Stimulated activated CD4-positive, alpha-beta T cell treated with anti-CD3 and anti-CD28 coated beads, Interleukin-1b, Interleukin-23, amount 100 ng/mL, for 24 hours (primary cell): Measurements from ENCODE around the gene ABCC3.
"Not testable (repeated sequence)": the region's sequence is repeated elsewhere in the genome, so short reads cannot be mapped to it uniquely, and the experiment has no call there.

Source experiments
- DNase-seq, 4 experiments: peaks; one replicate each; pipeline ENCODE4 v3.0.0-alpha.2; 2020; ENCODE audit warnings: low read depth in 4 of 4, low spot score in 1 of 4

The ABCC3 gene

DNA sequence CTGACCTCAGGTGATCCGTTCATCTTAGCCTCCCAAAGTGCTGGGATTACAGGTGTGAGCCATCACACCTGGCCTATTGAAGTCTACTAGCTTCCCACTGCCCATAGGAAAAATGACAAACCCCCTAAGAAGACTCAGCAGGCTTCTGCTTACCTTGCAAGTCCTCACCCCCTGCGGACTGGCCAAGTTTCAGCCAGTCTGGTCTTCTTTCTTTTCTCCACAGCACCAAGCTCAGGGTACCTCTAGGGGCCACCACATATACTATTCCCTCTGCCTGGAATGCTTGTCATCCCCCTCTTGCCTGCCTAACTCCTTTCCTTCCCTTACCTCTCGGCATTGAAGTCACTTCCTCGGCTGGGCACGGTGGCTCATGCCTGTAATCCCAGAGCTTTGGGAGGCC is 31.2 kb downstream of the ABCC3 start:
- no peak for DNase-seq

DNA sequence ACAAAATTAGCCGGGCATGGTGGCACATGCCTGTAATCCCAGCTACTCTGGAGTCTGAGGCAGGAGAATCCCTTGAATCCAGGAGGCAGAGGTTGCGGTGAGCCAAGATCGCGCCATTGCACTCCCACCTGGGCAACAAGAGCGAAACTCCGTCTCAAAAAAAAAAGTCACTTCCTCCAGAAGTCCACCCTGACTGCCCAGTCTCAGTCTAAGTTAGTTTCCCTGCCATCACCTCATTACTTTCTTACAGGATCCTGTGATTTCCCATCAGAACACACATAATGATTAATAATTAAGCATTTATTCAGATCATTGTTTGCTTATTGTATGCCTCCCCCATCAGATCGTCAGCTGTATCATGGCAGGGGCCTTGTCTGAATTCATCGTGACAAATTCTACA is 31.6 kb downstream of the ABCC3 start:
- DNase-seq: no peak

DNA sequence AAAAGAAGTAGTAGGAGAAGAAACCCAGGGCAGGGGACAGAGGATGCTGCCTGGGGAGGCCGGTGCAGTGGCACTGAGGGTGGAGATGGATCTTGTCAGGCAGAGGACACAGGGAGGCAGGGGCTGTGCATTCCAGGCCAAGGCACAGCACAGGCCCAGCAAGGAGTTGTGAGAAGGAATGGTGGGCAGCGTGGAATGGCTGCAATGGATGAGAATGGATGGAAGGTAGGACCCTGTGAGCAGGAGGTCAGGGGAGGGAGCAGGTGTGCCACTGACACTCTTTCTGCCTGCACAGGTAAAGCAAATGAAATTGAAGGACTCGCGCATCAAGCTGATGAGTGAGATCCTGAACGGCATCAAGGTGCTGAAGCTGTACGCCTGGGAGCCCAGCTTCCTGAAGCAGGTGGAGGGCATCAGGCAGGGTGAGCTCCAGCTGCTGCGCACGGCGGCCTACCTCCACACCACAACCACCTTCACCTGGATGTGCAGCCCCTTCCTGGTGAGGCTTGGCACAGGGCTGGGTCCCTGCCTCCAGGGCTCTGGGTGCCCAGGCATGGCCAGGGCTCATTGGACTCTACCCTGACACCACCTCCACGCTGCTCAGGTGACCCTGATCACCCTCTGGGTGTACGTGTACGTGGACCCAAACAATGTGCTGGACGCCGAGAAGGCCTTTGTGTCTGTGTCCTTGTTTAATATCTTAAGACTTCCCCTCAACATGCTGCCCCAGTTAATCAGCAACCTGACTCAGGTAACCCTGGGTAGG is 32.8 kb downstream of the ABCC3 start:
- DNase-seq: no peak

DNA sequence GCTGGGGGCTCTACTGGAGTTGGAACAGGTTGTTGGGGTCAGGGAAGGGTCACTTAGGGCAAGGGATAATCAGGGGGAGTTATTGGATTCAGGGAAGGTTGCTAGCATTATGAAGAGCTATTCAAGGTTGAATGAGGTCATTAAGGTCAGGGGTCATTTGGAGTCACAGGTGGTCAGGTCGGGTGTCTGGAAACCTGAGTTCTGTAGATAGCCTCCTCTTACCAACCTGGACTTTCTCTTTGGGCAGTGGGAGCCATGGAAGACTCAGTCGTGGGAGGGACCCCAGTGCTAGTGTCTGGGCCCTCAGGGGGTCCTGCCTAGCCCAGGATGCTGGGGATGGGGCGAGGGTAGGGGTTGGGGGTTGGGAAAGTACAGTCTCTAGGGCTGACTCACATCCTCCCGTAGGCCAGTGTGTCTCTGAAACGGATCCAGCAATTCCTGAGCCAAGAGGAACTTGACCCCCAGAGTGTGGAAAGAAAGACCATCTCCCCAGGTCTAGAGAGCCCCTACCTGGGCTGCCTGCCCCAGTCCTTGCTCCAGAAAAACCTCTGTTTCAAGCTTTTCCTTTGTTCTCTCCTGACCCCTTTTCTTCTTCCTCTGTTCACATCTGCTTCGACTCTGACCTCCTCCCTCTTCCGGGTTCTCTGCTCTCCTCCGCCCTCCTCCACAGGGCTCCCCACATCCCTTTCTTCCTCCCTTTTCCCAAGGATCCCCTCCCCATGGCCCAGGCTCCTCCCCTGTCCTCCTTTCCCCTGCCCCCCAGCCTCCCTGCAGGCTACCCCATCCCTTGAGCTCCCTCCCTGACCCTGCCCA is 33.5 kb downstream of the ABCC3 start:
- DNase-seq: no peak

DNA sequence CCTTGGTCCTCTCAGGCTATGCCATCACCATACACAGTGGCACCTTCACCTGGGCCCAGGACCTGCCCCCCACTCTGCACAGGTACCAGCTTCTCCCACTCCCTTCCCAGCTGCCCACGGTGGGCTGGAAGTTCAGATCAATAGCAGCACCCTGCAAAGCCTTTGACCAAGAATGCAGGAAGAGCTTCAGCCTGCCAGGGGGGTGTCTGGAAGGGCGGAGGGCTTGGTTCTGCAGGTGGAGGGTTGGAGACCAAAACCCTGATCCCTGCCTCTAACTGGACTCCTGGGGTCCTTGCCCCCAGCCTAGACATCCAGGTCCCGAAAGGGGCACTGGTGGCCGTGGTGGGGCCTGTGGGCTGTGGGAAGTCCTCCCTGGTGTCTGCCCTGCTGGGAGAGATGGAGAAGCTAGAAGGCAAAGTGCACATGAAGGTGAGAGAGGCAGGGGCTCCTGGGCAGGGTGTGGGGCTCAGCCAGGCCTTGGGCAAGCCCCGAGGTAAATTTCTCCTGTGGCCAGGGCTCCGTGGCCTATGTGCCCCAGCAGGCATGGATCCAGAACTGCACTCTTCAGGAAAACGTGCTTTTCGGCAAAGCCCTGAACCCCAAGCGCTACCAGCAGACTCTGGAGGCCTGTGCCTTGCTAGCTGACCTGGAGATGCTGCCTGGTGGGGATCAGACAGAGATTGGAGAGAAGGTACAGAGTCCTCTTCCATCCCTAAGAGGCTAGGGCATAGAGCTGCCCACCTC is 34.3 kb downstream of the ABCC3 start:
- no peak for DNase-seq

DNA sequence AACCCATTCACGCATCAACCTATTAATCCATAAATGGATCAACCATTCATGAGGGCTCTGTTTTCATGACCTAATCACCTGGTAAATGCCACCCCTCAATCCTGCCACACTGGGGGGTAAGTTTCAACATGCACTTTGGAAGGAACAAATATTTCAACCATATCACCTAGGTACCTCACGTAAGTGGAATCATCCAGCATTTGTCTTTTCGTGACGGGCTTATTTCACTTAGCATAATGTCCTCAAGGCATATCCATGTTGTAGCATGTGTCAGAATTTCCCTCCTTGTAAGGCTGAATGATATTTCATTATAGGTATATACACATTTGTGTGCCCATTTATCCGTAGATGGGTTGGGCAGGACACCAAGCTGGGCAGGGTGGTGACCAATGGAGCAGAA is 37.4 kb downstream of the ABCC3 start:
- no peak for DNase-seq

DNA sequence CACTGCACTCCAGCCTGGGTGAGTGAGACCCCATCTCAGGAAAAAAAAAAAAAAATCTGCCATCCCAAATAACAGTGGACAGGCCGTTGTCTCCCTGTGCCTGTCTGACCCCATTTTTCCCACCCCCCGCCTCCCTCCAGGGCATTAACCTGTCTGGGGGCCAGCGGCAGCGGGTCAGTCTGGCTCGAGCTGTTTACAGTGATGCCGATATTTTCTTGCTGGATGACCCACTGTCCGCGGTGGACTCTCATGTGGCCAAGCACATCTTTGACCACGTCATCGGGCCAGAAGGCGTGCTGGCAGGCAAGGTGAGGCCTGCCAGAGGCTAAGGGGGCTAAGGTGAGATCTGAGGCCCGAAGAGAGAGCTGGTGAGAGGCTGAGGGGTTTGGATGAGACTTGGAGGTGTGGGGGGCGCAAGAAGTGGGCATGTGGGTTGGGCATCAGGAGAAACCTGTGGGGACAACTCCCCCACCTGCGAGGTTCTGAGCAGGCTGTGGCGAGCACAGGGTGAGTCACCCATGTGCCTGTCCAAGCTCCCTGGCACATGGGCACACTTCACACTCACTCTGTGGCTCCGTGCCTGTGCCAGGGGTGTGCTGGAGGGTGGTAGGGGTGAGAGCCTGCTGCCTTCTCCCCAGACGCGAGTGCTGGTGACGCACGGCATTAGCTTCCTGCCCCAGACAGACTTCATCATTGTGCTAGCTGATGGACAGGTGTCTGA is 38.3 kb downstream of the ABCC3 start:
- no peak for DNase-seq

DNA sequence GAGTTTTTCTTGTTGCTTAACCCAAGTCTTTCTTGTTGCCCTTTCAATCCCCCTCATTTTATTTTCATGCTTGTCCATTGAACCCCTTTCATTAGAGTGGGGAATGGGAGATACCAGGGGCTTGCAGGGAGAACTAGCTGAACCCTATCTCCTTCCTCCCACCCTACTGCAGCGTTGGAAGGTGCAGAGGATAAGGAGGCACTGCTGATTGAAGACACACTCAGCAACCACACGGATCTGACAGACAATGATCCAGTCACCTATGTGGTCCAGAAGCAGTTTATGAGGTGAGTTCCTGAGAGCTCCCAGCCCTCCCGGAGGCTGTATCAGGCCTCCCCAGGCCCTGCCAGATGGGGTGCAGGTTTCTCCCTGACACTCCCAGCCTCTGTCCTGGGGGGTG is 40.5 kb downstream of the ABCC3 start:
- DNase-seq: no peak

DNA sequence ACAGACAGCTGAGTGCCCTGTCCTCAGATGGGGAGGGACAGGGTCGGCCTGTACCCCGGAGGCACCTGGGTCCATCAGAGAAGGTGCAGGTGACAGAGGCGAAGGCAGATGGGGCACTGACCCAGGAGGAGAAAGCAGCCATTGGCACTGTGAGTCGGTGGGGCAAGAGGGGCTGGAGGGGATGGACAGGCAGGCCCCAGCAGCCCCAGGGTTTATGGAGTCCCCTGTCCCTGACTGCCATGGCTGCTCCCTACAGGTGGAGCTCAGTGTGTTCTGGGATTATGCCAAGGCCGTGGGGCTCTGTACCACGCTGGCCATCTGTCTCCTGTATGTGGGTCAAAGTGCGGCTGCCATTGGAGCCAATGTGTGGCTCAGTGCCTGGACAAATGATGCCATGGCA is 40.9 kb downstream of the ABCC3 start:
- no peak for DNase-seq

DNA sequence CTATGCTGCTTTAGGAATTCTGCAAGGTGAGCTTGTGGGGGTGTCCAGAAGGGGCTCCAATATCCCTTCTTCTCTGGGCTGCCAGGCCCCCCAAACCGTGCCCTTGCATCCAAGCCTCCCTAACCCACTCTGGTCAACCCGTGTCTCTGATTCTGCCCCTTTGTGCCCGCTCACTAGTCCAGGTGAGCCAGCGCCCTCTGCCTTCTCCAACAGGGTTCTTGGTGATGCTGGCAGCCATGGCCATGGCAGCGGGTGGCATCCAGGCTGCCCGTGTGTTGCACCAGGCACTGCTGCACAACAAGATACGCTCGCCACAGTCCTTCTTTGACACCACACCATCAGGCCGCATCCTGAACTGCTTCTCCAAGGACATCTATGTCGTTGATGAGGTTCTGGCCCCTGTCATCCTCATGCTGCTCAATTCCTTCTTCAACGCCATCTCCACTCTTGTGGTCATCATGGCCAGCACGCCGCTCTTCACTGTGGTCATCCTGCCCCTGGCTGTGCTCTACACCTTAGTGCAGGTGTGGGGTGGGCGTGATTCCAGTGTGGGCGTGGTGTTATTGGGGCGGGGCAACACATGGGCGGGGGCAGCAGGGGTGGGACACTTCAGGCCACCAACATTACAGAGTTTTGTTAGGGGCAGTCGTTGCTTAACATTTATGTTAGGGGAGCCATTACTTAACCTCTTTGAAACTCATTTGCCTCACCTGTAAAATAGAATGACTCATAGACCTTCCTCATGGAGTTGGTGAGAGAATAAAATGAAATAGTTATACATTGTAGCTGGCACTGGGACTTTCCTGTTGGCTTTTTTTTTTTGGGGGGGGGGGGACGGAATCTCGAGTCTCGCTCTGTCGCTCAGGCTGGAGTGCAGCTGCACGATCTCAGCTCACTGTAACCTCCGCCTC is 41.6 kb downstream of the ABCC3 start:
- no peak for DNase-seq

DNA sequence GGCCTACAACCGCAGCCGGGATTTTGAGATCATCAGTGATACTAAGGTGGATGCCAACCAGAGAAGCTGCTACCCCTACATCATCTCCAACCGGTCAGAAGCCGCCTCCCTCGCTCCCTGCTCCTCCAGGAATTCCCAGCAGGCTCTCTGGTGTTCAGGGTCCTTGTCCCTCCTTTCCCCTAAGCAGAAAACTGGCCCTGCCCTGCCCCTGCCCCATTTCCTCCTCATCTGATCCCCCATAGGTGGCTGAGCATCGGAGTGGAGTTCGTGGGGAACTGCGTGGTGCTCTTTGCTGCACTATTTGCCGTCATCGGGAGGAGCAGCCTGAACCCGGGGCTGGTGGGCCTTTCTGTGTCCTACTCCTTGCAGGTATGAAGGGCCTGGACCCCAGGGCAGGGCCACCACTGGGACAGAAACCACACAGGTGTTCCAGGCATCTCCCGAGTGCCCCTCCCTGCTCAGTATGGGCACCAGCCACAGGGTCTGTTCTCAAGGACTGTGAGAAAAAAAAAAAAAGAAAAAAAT is 43.2 kb downstream of the ABCC3 start:
- DNase-seq: no peak

DNA sequence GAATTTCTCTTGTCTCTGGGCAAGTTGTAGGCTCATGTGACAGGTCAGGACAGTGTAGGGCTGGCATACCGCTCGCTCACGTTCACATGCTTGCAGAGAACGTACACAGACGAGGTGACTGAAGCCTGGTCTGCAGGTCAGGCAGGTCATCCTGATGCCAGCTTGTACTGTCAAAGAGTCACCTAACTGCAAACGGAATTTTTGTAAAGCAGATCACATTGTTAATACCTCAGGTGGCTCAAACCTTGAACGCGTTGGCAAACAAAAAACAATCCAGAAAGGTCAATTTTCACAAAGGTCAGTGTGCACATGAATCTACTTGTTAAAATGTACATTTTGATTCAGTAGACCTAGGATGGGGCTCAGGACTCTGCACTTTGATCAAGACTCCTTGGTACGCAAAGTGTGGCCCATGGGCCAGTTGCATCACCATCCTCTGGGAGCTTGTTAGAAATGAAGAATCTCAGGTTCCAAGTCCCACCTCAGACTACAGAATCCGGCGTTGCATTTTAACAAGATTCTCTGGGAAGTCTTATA is 44.4 kb downstream of the ABCC3 start:
- DNase-seq: no peak

DNA sequence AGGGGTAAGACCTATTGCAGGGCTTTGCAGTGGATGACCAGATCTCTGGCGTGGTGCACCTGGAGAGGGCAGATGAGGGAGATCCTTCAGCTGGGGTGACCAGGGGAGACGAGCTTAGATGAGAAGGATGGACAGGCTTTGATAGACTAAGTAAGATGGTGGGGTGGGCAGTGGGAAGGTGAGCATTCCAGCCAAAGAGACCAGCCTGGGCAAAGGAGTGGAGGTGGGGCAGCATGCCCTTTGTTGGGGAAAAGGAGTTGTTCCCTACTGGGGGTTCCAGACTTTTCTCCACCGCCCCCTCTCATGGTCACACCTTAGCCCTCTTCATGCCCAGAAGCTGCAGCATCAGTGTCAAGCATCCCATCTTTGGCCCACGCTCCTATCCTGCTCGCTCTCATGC is 45.4 kb downstream of the ABCC3 start:
- DNase-seq: no peak

DNA sequence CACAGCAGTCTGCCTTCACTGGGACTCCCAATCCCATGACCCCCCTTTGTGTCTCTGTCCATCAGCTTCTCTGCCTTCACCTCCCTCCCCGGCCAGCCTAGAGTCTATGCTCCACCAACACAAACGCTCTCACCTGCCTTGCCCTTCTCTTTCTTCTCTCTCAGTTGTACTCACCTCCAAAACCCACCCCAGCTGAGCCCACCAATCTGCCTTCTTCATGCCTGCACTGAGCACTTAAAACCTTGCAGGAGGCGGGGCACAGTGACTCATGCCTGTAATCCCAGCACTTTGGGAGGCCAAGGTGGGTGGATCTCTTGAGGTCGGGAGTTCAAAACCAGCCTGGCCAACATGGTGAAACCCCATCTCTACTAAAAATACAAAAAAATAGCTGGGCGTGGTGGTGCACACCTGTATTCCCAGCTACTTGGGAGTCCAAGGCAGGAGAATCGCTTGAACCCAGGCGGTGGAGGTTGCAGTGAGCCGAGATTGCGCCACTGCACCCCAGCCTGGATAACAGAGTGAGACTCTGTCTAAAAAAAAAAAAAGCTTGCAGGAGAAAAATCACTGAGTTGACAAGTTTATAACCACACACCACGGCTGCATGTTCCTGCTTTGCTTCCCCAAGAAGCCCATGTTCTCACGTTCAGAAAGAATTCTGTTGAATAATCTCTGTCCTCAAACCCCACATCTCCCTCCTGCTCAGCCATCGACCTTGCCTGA is 46.0 kb downstream of the ABCC3 start:
- DNase-seq: not testable (repeated sequence)

DNA sequence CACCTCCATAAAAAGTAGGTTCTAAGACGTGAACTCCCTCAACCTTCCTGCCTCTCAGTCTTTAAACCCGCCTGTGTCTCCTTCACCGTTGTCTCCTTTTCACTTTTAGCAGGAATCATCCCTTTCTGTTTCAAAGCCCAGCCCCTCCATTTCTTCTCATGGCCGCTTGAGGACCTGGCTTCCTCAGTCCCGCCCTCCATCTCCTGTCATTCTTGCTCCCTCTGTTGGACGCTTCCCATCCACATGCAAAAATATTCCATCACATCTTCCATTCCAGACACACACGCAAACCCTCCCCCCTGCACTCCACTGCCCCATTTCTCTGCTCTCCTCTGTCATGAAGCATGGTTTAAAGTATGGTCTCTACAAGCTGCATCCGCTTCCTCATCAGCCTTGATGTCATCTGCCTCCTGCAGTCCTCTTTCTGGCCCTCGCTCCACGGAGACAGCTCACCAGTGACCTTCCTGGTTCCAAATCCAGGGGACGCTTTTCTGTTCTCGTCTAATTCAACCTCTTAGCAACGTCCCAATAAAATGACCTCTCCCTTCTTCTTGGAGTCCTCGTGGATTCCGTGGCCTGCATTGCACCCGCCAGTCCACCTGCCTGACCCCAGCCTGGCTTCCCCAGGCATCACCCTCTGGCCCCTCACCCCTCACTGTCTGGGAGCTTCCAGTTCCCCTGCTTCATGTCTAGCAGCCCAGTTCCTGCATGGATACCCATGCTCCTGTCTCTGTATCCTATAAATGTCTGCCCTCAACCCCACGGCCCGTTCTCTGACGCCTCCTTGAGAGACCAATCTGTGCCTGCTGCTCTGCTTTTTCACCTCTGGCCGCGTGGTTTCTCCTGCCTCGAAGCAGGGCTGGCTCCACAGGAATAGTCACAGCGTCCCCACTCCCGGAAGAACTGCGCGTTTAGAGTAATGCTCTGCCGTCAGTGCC is 46.9 kb downstream of the ABCC3 start:
- no peak for DNase-seq

DNA sequence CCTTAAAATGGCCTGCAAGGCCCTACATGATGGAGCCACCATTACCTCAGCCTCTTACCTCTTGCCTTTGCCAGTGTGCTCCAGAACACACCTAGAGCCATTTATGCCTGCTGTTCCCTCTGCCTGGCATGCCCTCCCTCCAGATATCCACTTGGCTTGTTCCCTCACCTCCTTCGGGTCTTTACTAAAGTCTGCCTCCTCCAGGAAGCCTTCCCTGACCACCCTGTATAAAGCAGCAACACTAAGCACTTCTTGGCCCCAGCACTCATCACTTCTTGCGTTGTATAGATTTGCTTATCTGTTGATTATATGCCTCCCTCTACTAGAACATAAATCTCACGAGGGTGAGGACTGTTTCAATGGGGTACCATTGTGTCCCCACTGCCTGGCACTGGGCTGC is 47.8 kb downstream of the ABCC3 start:
- no peak for DNase-seq

DNA sequence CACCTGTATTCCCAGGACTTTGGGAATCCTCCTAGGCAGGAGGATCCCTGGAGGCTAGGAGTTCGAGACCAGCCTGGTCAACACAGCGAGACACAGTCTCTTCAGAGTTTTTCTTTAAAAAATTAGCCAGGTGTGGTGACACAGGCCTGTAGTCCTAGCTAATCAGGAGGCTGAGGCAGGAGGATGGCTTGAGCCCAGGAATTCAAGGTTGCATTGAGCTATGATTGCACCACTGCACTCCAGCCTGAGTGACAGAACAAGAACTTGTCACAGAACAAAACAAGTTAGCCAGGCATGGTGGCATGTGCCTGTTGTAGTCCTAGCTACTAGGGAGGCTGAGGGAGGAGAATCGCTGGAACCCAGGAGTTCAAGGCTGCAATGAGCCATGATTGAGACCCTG is 48.3 kb downstream of the ABCC3 start:
- DNase-seq: no peak
